ENCODE results near the gene SLC1A6.

DNA sequence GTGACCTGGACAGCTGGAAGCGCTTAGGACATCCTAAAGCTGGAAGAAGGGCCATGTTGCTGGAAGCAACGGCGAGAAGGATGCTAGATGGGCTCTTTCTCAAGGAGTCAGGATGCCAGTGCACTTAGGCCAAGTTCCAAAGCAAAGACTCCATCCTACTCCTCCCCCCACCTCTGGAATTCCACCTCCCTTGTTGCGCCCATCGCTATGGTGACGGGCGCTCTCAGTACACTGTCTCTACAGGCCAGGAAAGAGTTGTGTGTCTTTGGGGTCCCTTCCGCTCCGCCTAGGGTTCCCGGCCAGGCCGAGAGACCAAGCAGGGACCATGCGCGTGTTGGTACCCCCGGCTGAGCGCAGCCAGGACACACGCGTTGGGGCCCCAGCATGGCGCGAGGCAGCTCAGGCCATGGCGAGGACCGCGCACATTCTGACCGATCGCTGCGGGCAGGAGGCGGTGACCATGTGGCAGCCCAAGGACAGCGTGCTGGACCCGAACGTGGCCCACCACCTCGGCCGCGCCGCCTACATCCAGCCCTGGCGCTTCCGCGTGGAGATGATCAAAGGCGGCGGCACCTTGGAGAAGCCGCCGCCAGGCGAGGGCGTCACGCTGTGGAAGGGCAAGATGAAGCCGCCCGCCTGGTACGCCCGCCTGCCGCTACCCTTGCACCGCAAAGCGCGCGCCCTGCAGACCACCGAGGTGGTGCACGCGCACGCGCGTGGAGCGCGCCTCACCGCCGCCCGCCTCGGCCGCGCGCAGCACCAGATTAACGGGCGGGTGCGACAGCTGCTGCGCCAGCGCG is 31.0 kb upstream of the SLC1A6 start:
- TF ChIP-seq POLR2A (IDR thresholded peaks at IDR 0.05; ENCODE audit: low read depth, low read length) (no peak), CEBPB (IDR thresholded peaks at IDR 0.05; ENCODE audit: low read depth, low read length) (no peak), RCOR1 (IDR thresholded peaks at IDR 0.05; ENCODE audit: insufficient replicate concordance, low read length) (no peak), CTCF (conservative IDR thresholded peaks at IDR 0.05; ENCODE audit: low read depth, low read length) (no peak)
